H9 (cell line): ENCODE measurements around the gene TSPAN9. TPM values are rescaled to one million over a fixed set of nuclear protein-coding genes. Genes with fewer than 3 reads are reported as not detected.

Experiments used
- DNase-seq: peaks from one replicate; pipeline ENCODE4 v3.0.0-alpha.2; 2017
- H2AFZ ChIP-seq: one replicate; pipeline ENCODE4 v1.6.1; 2013; ENCODE audit warnings: mild to moderate bottlenecking, low read length, control low read depth, moderate library complexity
- H2AK5ac ChIP-seq: 2 replicates; pipeline ENCODE4 v1.6.1; 2013; ENCODE audit warnings: low read length, control low read depth, mixed read lengths; ENCODE audit not compliant: insufficient read length
- H2BK120ac ChIP-seq: one replicate; pipeline ENCODE4 v1.6.1; 2013; ENCODE audit warnings: low read depth, mild to moderate bottlenecking, low read length, control low read depth, inconsistent platforms; ENCODE audit not compliant: poor library complexity, severe bottlenecking
- H2BK12ac ChIP-seq: 2 replicates; pipeline ENCODE4 v1.6.1; 2013; ENCODE audit warnings: low read length, control low read depth, mixed read lengths, low read depth; ENCODE audit not compliant: insufficient read length
- H2BK15ac ChIP-seq: 2 replicates; pipeline ENCODE4 v1.6.1; 2013; ENCODE audit warnings: low read depth, low read length, control low read depth
- H2BK20ac ChIP-seq: one replicate; pipeline ENCODE4 v1.6.1; 2013; ENCODE audit warnings: low read depth, mild to moderate bottlenecking, low read length, control low read depth, inconsistent platforms; ENCODE audit not compliant: poor library complexity, severe bottlenecking
- H2BK5ac ChIP-seq: 2 replicates; pipeline ENCODE4 v1.6.1; 2013; ENCODE audit warnings: low read length, control low read depth, mixed read lengths; ENCODE audit not compliant: insufficient read length
- H3K14ac ChIP-seq: 2 replicates; pipeline ENCODE4 v1.6.1; 2013; ENCODE audit warnings: low read length, control low read depth; ENCODE audit not compliant: insufficient read depth
- H3K18ac ChIP-seq: 2 replicates; pipeline ENCODE4 v1.6.1; 2013; ENCODE audit warnings: low read depth, mild to moderate bottlenecking, mixed read lengths, low read length, control low read depth; ENCODE audit not compliant: insufficient read length
- H3K23ac ChIP-seq: 2 replicates; pipeline ENCODE4 v1.6.1; 2013; ENCODE audit warnings: low read length, control low read depth, mixed read lengths, low read depth; ENCODE audit not compliant: insufficient read length
- H3K23me2 ChIP-seq: 2 replicates; pipeline ENCODE4 v1.6.1; 2013; ENCODE audit warnings: low read depth, mild to moderate bottlenecking, mixed read lengths, low read length, control low read depth; ENCODE audit not compliant: insufficient read length, poor library complexity, severe bottlenecking
- H3K27ac ChIP-seq: 2 replicates; pipeline ENCODE4 v1.5.1; 2013; ENCODE audit warnings: low read length, control low read depth, mixed read lengths, low read depth; ENCODE audit not compliant: insufficient read length
- H3K27me3 ChIP-seq: 2 replicates; pipeline ENCODE4 v1.6.1; 2013; ENCODE audit warnings: low read length, control low read depth, inconsistent platforms; ENCODE audit not compliant: insufficient read depth
- H3K4ac ChIP-seq: 2 replicates; pipeline ENCODE4 v1.6.1; 2013; ENCODE audit warnings: low read depth, mild to moderate bottlenecking, control low read depth, inconsistent platforms, low read length, moderate library complexity
- H3K4me1 ChIP-seq: 2 replicates; pipeline ENCODE4 v1.6.1; 2013; ENCODE audit warnings: low read length, control low read depth, inconsistent platforms; ENCODE audit not compliant: insufficient read depth
- H3K4me2 ChIP-seq: 2 replicates; pipeline ENCODE4 v1.6.1; 2013; ENCODE audit warnings: low read length, control low read depth, mixed read lengths; ENCODE audit not compliant: insufficient read length, insufficient read depth
- H3K56ac ChIP-seq: 2 replicates; pipeline ENCODE4 v1.6.1; 2013; ENCODE audit warnings: low read depth, mild to moderate bottlenecking, mixed read lengths, low read length, control low read depth; ENCODE audit not compliant: insufficient read length
- H3K79me1 ChIP-seq: 2 replicates; pipeline ENCODE4 v1.6.1; 2013; ENCODE audit warnings: low read depth, mild to moderate bottlenecking, moderate library complexity, low read length, control low read depth, inconsistent platforms; ENCODE audit not compliant: insufficient read depth, poor library complexity, severe bottlenecking
- H3K79me2 ChIP-seq: 2 replicates; pipeline ENCODE4 v1.6.1; 2013; ENCODE audit warnings: low read length, control low read depth, inconsistent platforms; ENCODE audit not compliant: insufficient read depth
- H3K9ac ChIP-seq: 2 replicates; pipeline ENCODE4 v1.6.1; 2013; ENCODE audit warnings: low read length, control low read depth, mixed read lengths; ENCODE audit not compliant: insufficient read length; ENCODE audit errors: extremely low read depth
- H3K9me3 ChIP-seq: one replicate; pipeline ENCODE4 v1.6.1; 2013; ENCODE audit warnings: low read depth, low read length, inconsistent platforms; ENCODE audit not compliant: control insufficient read depth
- H3T11ph ChIP-seq: one replicate; pipeline ENCODE4 v1.6.1; 2013; ENCODE audit warnings: mild to moderate bottlenecking, low read length, control low read depth, inconsistent platforms
- H4K20me1 ChIP-seq: one replicate; pipeline ENCODE4 v1.6.1; 2013; ENCODE audit not compliant: control insufficient read depth, insufficient read length, insufficient read depth
- H4K5ac ChIP-seq: 2 replicates; pipeline ENCODE4 v1.6.1; 2013; ENCODE audit warnings: low read depth, mild to moderate bottlenecking, mixed read lengths, low read length, control low read depth; ENCODE audit not compliant: insufficient read length
- H4K8ac ChIP-seq: replicated peaks from 2 replicates; pipeline ENCODE4 v1.6.1; 2013; ENCODE audit warnings: low read length, control low read depth, mixed read lengths, low read depth; ENCODE audit not compliant: insufficient read length
- H4K91ac ChIP-seq: 2 replicates; pipeline ENCODE4 v1.6.1; 2013; ENCODE audit warnings: low read depth, mild to moderate bottlenecking, moderate library complexity, mixed read lengths, low read length, control low read depth; ENCODE audit not compliant: insufficient read length
- H3K27ac Mint-ChIP-seq, 3 experiments: 2 replicates in 2 of 3; 3 replicates in 1 of 3; pipeline ENCODE4 v1.8.0; 2020 to 2021; ENCODE audit warnings: mixed read lengths in 3 of 3, mild to moderate bottlenecking in 1 of 3, moderate library complexity in 1 of 3
- H3K27me3 Mint-ChIP-seq: 2 replicates; pipeline ENCODE4 v1.8.0; 2021; ENCODE audit warnings: low read depth, mild to moderate bottlenecking, moderate library complexity, mixed read lengths
- H3K36me3 Mint-ChIP-seq, 3 experiments: 2 replicates in 2 of 3; 3 replicates in 1 of 3; pipeline ENCODE4 v1.8.0; 2020 to 2021; ENCODE audit warnings: low read depth in 3 of 3, mixed read lengths in 3 of 3; ENCODE audit not compliant: insufficient read depth in 1 of 3
- H3K4me1 Mint-ChIP-seq, 2 experiments: 2 replicates each; pipeline ENCODE4 v1.8.0; 2020; ENCODE audit warnings: mixed read lengths in 2 of 2
- H3K4me3 Mint-ChIP-seq, 2 experiments: 2 replicates in 1 of 2; 3 replicates in 1 of 2; pipeline ENCODE4 v1.8.0; 2020 to 2021; ENCODE audit warnings: mild to moderate bottlenecking in 2 of 2, mixed read lengths in 2 of 2, moderate library complexity in 1 of 2
- H3K9me3 Mint-ChIP-seq, 2 experiments: 2 replicates in 1 of 2; 3 replicates in 1 of 2; pipeline ENCODE4 v1.8.0; 2020; ENCODE audit warnings: mild to moderate bottlenecking in 2 of 2, mixed read lengths in 2 of 2, moderate library complexity in 1 of 2
- CTCF ChIP-seq: fragments of 200-600 bp; sonication (generic); conservative IDR thresholded peaks from 3 replicates; pipeline ENCODE4 v1.8.0; 2021; ENCODE audit warnings: antibody characterized with exemption, mild to moderate bottlenecking
- WGBS: extraction: QIAGEN DNeasy Blood & Tissue Kit; methylation state at CpG from one replicate; pipeline ENCODE4 v1.1.7; 2013; ENCODE audit warnings: missing lambda C conversion rate, low lambda C conversion rate, mixed read lengths; ENCODE audit not compliant: insufficient read length; ENCODE audit errors: extremely low coverage; 5-methylcytosine and 5-hydroxymethylcytosine counted together
- total RNA-seq: library from RNA; stranded (reverse); gene quantifications from 2 replicates; pipeline ENCODE4 v1.2.1, GENCODE V29; 2021

The TSPAN9 gene
- total RNA-seq, 1 experiment from 2014 or later, result 19.0 TPM

GRCh38 chr12:3279832-3280231 lies 202.7 kb downstream of the TSPAN9 start:
- Histone ChIP-seq H3K79me2 (no peaks in the 10 kb centered on the region), H4K91ac (no peak overlapping the region), H3K79me1 (no peaks in the 10 kb centered on the region), H3K18ac (no peak overlapping the region), H2AK5ac (no peak overlapping the region), H4K20me1 (no peaks in the 10 kb centered on the region), H2BK15ac (no peak overlapping the region), H3K14ac (no peak overlapping the region), H3K4me2 (no peak overlapping the region), H3K4me1 (no peaks in the 10 kb centered on the region), H2BK5ac (no peak overlapping the region), H3K23ac (no peak overlapping the region), H3K56ac (no peak overlapping the region), H3K4ac (no peak overlapping the region), H2AFZ (no peak overlapping the region), H3T11ph (no peak overlapping the region), H2BK12ac (no peak overlapping the region), H3K9me3 (no peaks in the 10 kb centered on the region), H3K27me3 (no peaks in the 10 kb centered on the region), H4K8ac (no peak overlapping the region), H4K5ac (no peak overlapping the region), H2BK120ac (no peak overlapping the region), H2BK20ac (no peak overlapping the region), H3K23me2 (no peaks in the 10 kb centered on the region), H3K9ac (no peak overlapping the region), H3K27ac (no peak overlapping the region)
- no peaks in the 10 kb centered on the region for H3K27me3 Mint-ChIP-seq
- H3K36me3 Mint-ChIP-seq, result no peaks in the 10 kb centered on the region
- peaks cover 16 to 39% of the 10 kb centered on the region in 2 experiments for H3K4me1 Mint-ChIP-seq
- TF ChIP-seq CTCF, result no peak
- no CpG with 5 or more reads among the region's 8 CpGs for WGBS
- no peak overlapping the region for H3K4me3 Mint-ChIP-seq
- H3K27ac Mint-ChIP-seq, result no peak overlapping the region; a peak in 1 of 7 replicates
- no peak for DNase-seq
- H3K9me3 Mint-ChIP-seq, result no peaks in the 10 kb centered on the region
